GM21717 (cell line): ENCODE measurements around the gene PNPLA7.

Experiments used
- ATAC-seq: cut with Tn5 transposase; IDR thresholded peaks from one replicate; pipeline ENCODE4 v1.9.1; 2021; ENCODE audit warnings: mild to moderate bottlenecking, moderate library complexity; ENCODE audit not compliant: unreplicated experiment

PNPLA7 gene

DNA sequence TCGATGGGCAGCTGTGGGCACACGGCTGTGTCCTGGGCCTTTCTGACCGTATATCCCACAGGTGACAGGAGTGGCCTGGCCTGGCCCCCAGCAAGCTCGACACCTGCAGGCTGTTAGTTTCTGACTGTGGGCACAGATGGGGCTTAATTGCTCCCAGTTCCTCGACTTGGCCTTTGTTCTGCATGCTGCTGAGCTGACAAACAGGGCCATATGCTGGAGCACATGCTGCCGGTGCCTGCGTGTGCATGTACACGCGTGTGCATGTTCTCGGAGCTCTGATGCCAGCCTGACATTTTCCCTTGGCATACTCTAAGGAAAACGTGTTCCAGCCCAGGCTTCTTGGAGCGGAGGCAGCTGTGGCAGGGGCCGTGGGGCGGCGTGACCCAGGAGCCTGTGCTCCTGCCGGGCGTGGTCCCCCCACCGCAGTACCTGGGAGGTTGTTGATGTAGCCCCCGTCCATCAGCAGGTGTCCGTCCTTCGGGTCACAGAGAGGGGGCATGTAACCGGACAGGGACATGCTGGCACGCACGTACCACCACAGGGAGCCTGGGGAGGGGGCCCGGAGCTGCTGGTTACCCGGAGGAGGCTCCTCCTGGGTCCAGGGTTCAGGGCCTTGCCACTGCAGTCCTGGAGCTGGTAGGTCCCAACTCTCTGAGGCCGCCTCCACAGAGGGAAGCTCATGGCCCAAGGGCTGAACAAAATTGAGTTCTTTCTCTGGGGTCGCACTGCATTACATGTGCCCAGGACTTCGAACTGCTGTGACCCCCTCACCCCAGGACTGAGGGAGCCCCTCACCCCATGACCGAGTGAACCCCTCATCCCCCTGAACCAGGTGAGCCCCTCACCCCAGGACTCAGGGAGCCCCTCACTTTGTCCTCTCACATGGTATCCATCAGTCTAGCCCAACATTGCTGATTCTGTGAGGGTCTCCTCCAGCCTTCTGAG is 86.9 kb downstream of the PNPLA7 start:
- no peak for ATAC-seq

- ATAC-seq = no peak
Observed at GRCh38 chr9:137462396-137462985, 87.7 kb downstream of the PNPLA7 start.

DNA sequence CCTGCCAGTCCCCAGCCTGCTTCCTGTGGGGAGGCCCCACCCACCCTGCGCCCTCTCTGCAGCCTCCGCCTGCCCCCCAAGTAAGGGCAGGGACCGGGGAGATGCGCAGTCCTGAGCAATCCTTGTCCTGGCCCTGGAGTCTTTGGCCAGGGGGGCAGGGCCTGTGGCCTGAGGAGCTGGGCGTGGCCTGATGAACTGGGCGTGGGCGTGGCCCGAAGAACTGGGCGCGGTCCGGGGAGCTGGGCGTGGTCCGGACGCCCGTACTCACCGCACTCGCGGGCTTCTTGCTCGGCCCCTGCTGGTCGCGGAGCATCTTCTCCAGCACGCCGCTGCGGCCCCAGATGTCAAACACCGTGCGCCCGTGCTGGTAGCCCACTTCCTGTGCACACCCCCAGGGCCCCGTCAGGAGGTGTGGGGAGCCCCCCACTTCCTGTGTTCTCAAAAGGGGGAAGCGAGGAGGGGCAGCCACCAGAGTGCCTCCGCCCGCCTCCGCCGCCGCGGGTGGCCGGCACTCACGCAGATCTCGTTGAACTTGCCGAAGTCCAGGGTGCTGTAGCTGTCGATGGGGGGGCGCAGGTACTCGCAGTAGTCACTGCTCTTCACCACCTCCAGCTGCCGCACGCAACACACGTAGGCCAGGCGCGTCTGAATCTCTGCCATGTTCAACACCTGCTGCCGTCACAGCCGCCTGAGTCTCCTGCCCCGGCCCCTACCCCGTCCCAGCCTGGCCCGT is 88.4 kb downstream of the PNPLA7 start:
- ATAC-seq = peak; percentile 35

- no peak for ATAC-seq
Observed at GRCh38 chr9:137461316-137461662, 88.9 kb downstream of the PNPLA7 start.

DNA sequence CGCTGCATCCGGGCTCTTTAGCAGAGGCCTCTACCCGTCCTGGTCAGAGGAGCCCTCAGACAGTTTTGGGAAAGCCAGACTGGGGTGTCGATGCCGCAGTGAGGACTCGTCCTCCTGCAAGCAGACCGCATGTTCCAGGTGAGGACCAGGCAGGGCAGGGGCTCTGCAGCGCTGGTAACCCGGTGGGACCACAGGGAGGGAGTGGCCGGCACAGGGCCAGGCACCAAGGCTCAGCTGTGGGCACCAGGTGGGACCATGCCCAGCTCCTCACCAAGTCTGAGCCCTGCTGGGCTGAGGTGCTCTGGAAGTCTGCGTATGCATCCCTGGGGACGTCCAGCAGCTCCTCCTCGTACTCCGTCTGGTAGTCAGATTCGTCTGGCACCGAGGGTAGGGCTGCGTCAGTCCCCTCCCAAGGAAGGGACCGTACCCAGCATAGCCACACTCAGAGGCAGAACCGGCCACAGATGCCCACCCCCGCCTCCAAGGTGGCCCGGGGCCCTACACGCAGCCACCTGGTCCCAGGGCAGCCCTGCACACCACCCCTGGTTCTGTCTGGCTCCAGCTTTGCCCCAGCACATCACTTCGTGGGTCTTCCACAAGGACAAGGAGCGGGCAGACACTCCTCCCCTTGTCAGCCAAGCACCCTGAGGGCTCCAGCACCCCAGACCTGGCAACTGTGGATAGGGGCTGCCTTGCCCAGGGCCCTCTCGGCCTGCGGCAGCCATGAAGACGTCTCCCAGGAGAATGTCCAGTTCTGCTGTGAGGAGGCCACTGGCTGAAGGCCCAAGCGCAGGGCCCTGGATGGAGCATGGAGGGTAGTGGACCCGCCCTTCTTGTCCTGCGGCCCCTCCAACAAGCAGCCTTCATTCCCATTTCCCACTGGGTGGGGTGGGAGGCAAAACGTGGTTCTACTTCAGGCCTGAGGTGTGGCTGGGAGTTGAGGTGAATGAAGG is 89.6 kb downstream of the PNPLA7 start:
- no peak for ATAC-seq

DNA sequence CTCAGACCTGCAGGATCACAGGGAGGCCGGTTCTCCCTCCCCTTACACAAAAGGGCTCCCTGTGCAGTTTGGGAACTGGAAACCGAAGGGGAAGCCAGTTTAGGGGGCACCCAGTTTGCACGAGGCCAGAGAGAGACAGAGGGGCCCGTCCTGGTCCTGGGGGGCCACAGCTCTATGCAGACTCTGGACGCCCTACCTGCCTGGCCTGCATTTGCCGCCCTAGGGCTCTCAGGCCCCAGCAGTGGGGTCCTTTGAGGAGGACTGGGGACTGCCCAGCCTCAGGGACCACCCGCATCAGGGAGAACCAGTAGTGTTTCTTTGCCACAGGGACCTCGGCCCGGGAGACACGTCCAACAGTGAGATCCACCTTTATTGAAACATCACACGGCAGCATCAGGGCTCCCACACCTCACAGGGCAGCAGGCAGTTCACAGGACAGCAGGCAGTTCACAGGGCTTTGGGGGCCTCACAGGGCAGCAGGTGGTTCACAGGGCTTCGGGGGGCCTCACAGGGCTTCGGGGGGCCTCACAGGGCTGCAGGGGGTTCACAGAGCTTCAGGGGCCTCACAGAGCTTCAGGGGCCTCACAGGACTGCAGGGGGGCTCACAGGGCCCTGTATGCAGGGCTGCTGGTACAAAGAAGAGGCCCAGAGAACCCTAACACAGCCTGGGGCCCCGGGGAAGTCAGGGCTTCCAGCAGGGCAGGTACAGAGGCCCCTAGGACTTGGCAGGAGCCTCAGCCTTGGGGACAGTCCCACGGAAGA is 90.4 kb downstream of the PNPLA7 start:
- no peak for ATAC-seq

- ATAC-seq = peak; percentile 47
Observed at GRCh38 chr9:137459152-137459600, 91.0 kb downstream of the PNPLA7 start, which contains the start of gene NSMF. Gene NSMF (minus strand): TSS chr9:137459334. CDS start chr9:137459102, 232 bp downstream.

GRCh38 chr9:137458194-137459151 is 91.7 kb downstream of the PNPLA7 start:
- ATAC-seq = peak; percentile 2

- no peak for ATAC-seq
Observed at GRCh38 chr9:137457406-137458193, 92.6 kb downstream of the PNPLA7 start.

DNA sequence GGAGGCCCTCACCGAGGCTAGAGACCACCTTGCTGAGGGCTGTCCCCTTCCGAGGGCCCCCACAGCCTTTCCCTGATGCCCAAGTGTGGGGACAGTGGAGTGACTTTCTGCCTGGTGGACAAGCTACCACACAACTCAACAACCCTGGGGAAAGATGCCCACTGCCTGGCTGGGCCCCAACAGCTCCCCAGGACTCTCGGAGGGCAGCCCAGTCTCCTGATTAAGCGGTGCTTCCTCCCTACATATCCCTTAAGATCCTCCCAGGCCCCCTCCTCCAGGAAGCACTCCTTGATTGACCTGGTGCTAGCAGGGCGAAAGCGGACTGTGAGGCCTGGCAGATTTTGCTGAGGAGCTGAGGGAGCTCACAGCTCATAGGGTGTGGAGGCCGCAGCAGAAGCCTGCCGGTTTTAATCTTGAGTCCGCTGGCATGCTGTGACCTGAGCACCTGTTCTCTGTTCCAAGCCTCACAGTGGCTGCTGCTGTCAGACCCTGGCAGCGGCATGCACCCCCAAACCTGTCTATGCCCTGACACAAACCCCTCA is 93.3 kb downstream of the PNPLA7 start:
- no peak for ATAC-seq

DNA sequence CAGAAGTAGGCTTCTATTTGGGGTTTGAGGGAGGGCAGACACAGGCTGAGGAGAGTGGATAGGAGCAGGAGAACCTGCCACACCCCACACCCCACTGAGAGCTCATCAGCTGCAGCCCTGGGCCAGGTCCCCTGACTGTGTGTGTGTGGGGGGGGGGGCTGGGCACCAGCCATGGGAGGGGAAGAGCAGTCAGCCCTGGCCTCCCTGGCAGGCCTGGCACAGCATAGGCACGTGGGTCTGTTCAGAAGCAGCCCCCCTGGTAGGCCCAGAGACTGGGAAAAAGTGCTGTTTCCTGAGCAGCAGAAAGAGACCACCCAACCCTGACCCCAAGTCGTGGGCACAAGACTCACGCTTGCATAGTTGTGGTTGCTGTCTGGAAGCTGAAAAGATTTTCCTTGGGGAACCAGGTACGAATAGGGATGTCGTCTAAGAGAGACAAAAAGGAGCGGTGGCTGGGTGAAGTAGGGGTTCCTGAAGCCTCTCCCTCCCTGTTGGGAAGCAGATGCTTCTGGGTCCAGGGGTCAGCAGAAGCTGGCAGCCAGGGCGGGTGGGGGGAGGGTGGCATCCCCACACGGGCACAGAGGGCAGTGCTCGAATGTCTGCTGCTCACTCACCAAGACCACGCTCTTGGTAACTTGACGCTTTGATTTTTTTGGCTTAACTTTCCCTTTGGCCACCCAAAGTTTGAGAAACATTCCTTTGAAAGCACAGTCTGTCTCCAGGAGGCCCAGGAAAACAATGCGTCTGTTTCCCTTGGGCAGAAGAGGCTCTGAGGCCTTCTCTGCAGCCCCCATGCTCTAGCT is 93.9 kb downstream of the PNPLA7 start:
- no peak for ATAC-seq

DNA sequence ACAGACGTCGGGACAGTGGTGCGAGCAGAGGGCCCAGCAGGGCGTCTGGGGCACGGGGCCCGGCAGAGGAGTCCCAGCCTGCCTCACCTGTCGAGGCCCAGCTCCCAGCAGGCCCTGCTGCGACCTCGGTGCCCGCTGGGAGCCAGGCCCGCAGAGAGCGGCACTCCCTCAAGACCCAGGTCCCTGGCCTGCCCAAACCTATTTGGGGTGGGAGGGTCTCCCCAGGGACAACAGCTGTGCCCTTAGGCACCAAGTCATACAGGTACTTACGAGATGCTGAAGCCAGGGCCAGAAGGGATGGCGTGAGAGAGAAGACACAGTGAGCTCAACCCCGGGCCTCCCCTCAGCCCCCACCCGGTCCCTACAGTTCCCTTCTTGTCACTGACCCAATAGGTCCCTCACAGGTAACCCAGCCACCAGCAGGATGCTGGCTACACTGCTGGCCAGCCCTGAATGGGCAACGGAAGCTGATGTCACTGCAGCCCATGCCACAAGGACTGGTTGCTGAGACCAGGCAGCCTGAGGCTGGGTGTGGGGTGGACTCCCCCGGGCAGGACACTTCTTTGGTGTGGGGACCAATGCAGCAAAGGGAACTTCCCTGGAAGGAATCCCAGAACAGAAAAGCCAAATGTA is 94.7 kb downstream of the PNPLA7 start:
- no peak for ATAC-seq

GRCh38 chr9:137454597-137455358 is 95.4 kb downstream of the PNPLA7 start:
- no peak for ATAC-seq

GRCh38 chr9:137454145-137454596 is 96.0 kb downstream of the PNPLA7 start:
- no peak for ATAC-seq

- no peak for ATAC-seq
Observed at GRCh38 chr9:137453643-137454081, 96.5 kb downstream of the PNPLA7 start.
